ENCODE data around the gene ACAN. TPM values are rescaled to one million over a fixed set of nuclear protein-coding genes. Genes with fewer than 3 reads are reported as not detected.

Gene ACAN
- polyA plus RNA-seq, 3 donors = not detected

DNA sequence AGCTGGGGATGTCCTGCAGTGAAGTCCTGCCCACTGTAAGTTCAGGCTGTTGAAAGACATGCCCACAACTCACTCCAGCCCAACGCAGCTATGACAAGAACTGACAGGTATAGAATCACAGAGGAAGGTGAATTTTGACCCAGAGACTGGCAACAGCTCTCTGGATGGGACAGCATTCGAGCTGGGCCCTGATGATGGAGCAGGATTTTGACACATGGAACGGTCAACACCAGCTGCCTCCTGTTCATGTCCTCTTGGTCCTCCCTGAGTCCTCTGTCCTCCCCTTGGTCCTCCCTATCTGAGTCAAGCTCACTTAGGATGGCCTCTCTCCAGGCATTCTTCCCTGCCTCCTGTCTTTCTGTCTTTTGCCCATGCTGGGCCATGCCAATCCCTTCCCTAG is 15.2 kb upstream of the ACAN start:
- H3K27ac Mint-ChIP-seq = no peak overlapping the region
- intact Hi-C loops (cut with micrococcal nuclease) = no loop called here
- TF ChIP-seq, protein P1, sequence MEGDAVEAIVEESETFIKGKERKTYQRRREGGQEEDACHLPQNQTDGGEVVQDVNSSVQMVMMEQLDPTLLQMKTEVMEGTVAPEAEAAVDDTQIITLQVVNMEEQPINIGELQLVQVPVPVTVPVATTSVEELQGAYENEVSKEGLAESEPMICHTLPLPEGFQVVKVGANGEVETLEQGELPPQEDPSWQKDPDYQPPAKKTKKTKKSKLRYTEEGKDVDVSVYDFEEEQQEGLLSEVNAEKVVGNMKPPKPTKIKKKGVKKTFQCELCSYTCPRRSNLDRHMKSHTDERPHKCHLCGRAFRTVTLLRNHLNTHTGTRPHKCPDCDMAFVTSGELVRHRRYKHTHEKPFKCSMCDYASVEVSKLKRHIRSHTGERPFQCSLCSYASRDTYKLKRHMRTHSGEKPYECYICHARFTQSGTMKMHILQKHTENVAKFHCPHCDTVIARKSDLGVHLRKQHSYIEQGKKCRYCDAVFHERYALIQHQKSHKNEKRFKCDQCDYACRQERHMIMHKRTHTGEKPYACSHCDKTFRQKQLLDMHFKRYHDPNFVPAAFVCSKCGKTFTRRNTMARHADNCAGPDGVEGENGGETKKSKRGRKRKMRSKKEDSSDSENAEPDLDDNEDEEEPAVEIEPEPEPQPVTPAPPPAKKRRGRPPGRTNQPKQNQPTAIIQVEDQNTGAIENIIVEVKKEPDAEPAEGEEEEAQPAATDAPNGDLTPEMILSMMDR (IDR thresholded peaks at IDR 0.05) = no peak

DNA sequence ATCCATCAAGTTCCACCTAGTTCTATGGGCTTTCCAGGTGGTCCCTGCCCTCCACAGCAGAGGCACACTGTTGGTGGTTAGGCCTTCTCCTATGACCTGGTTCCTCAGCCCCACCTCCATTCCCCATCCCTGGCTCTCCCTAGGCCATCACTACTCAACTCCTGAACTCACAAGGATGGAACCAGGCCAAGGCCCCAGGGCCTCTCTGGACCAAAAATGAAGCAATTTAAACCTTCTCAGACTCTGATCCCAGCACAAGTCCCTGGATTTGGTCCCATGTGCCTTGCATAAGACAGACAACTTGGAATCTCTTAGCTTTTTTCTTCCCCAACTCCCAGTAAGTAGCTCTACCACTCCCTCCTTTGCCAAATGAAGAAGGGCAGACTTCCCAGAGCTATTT is 14.4 kb upstream of the ACAN start:
- H3K4me1 ChIP-seq (ENCODE audit: control insufficient read depth in 1 of 2, insufficient read depth in 2 of 2, low read length in 2 of 2) = no peaks in the 10 kb centered on the region
- intact Hi-C loops (cut with micrococcal nuclease) = no loop called here
- H3K9ac ChIP-seq (ENCODE audit: insufficient read depth, low read length, poor library complexity, severe bottlenecking) = no peak overlapping the region
- H3K4me3 Mint-ChIP-seq = no peak overlapping the region
- no peak for DNase-seq
- peaks cover 16 to 36% (median 25%) of the 10 kb centered on the region in 3 donors for H3K27me3 Mint-ChIP-seq (ENCODE audit: low read depth in 3 of 3)
- H3K4me3 ChIP-seq (replicated peaks in 1 of 3; ENCODE audit: low read depth in 2 of 3, low read length in 3 of 3) = no peak overlapping the region
- H3K36me3 ChIP-seq (replicated peaks in 1 of 2; ENCODE audit: control insufficient read depth in 1 of 2, insufficient read depth in 2 of 2, low read length in 2 of 2) = no peaks in the 10 kb centered on the region
- no peaks in the 10 kb centered on the region for H3K79me2 ChIP-seq (ENCODE audit: insufficient read depth, low read length)
- H2AFZ ChIP-seq (ENCODE audit: insufficient read depth, low read depth, low read length, poor library complexity, severe bottlenecking) = no peak overlapping the region
- TF ChIP-seq, protein P1 (IDR thresholded peaks at IDR 0.05) = no peak
- no peaks in the 10 kb centered on the region for H3K36me3 Mint-ChIP-seq
- H3K4me1 Mint-ChIP-seq = no peaks in the 10 kb centered on the region
- no peak overlapping the region for H3K4me2 ChIP-seq (replicated peaks; ENCODE audit: extremely low read depth, low read length, poor library complexity, severe bottlenecking)
- H3K9me3 Mint-ChIP-seq = peaks cover 0 to 11% (median 3%) of the 10 kb centered on the region in 7 donors
- H3K9me3 ChIP-seq (replicated peaks in 1 of 2; ENCODE audit: control insufficient read depth in 1 of 2, insufficient read depth in 1 of 2, low read length in 2 of 2) = no peaks in the 10 kb centered on the region
- H3K27ac Mint-ChIP-seq = no peak overlapping the region
- H4K20me1 ChIP-seq (ENCODE audit: insufficient read depth, low read length) = no peaks in the 10 kb centered on the region
- no peak overlapping the region for H3K27ac ChIP-seq (ENCODE audit: low read depth in 1 of 2, low read length in 2 of 2)
- peaks cover 2 to 15% of the 10 kb centered on the region in 2 donors for H3K27me3 ChIP-seq (ENCODE audit: control insufficient read depth in 2 of 2, insufficient read depth in 2 of 2, low read length in 2 of 2)

More for the DNA sequence above, 15.2 kb upstream of the ACAN start:
- Histone ChIP-seq H3K27ac (ENCODE audit: low read depth in 1 of 2, low read length in 2 of 2) (no peak overlapping the region), H2AFZ (ENCODE audit: insufficient read depth, low read depth, low read length, poor library complexity, severe bottlenecking) (no peak overlapping the region), H3K4me1 (ENCODE audit: control insufficient read depth in 1 of 2, insufficient read depth in 2 of 2, low read length in 2 of 2) (no peaks in the 10 kb centered on the region), H3K36me3 (replicated peaks in 1 of 2; ENCODE audit: control insufficient read depth in 1 of 2, insufficient read depth in 2 of 2, low read length in 2 of 2) (no peaks in the 10 kb centered on the region), H3K9me3 (replicated peaks in 1 of 2; ENCODE audit: control insufficient read depth in 1 of 2, insufficient read depth in 1 of 2, low read length in 2 of 2) (no peaks in the 10 kb centered on the region), H4K20me1 (ENCODE audit: insufficient read depth, low read length) (no peaks in the 10 kb centered on the region), H3K4me3 (replicated peaks in 1 of 3; ENCODE audit: low read depth in 2 of 3, low read length in 3 of 3) (no peak overlapping the region), H3K4me2 (replicated peaks; ENCODE audit: extremely low read depth, low read length, poor library complexity, severe bottlenecking) (no peak overlapping the region), H3K27me3 (ENCODE audit: control insufficient read depth in 2 of 2, insufficient read depth in 2 of 2, low read length in 2 of 2) (peaks cover 0 to 10% of the 10 kb centered on the region in 2 donors), H3K9ac (ENCODE audit: insufficient read depth, low read length, poor library complexity, severe bottlenecking) (no peak overlapping the region), H3K79me2 (ENCODE audit: insufficient read depth, low read length) (no peaks in the 10 kb centered on the region)
- Mint-ChIP-seq H3K4me1 (no peaks in the 10 kb centered on the region), H3K4me3 (no peak overlapping the region), H3K36me3 (no peaks in the 10 kb centered on the region), H3K27me3 (ENCODE audit: low read depth in 3 of 3) (peaks cover 18 to 31% (median 25%) of the 10 kb centered on the region in 3 donors), H3K9me3 (peaks cover 0 to 11% (median 2%) of the 10 kb centered on the region in 7 donors)
- WGBS (ENCODE audit: insufficient coverage) = 83% methylated on average over 3 of the region's 3 CpGs
- DNase-seq = no peak

Data from CD14-positive monocyte (primary cell).